Adrenal gland (tissue), 5 donors: ENCODE measurements around the gene SIM1.

Experiments
- CTCF ChIP-seq, 6 experiments: fragments of 450-650 bp in 4 of 6; fragments of 200-600 bp in 2 of 6; sonication (generic) in 1 of 6; IDR thresholded peaks; 1 replicate in 5 of 6; 2 replicates in 1 of 6; pipeline versions ENCODE4 v1.5.1 to v1.8.0; 2016 to 2021; ENCODE audit warnings: antibody characterized with exemption in 6 of 6, mild to moderate bottlenecking in 2 of 6, moderate library complexity in 1 of 6
- POLR2A ChIP-seq, 2 donors: fragments of 450-650 bp; IDR thresholded peaks; one replicate each; pipeline ENCODE4 v1.6.1; 2017; ENCODE audit warnings: antibody characterized with exemption in 2 of 2, mild to moderate bottlenecking in 2 of 2, moderate library complexity in 1 of 2
- donor health status: DM: no; HTN: no; CAD: no.

GRCh38 chr6:100381111-100381510 is 83.6 kb downstream of the SIM1 start:
- no peak for TF ChIP-seq POLR2A (IDR thresholded peaks at IDR 0.05)
- TF ChIP-seq CTCF (IDR thresholded peaks at IDR 0.05) = no peak
